HepG2 (cell line): ENCODE measurements around the gene ALKBH5. TPM values are rescaled to one million over a fixed set of nuclear protein-coding genes. Genes with fewer than 3 reads are reported as not detected.

Experiments
- ELF4 ChIP-seq: sonication (generic); formaldehyde crosslinking; IDR thresholded peaks from 2 replicates; pipeline ENCODE4 v1.5.0; 2020; ENCODE audit warnings: missing genetic modification reagents, mild to moderate bottlenecking, moderate library complexity, borderline replicate concordance
- FOXJ3 ChIP-seq: sonication (generic); formaldehyde crosslinking; IDR thresholded peaks from 2 replicates; pipeline ENCODE4 v1.4.0; 2020; ENCODE audit warnings: missing genetic modification reagents, mild to moderate bottlenecking, borderline replicate concordance
- HES4 ChIP-seq: sonication (generic); formaldehyde crosslinking; IDR thresholded peaks from 2 replicates; pipeline ENCODE4 v1.9.0; 2021; ENCODE audit warnings: mild to moderate bottlenecking, missing genetic modification reagents, borderline replicate concordance
- HNRNPUL1 ChIP-seq: fragments of 200-400 bp; formaldehyde crosslinking; IDR thresholded peaks from 2 replicates; pipeline ENCODE4 v1.6.1; 2017; ENCODE audit warnings: low read depth, mild to moderate bottlenecking, low read length, moderate library complexity
- KAT2B ChIP-seq: fragments of 150-350 bp; IDR thresholded peaks from 2 replicates; pipeline ENCODE4 v1.6.1; 2014; ENCODE audit warnings: low read depth, low read length, borderline replicate concordance
- RELA ChIP-seq: sonication (generic); formaldehyde crosslinking; IDR thresholded peaks from 2 replicates; pipeline ENCODE4 v1.4.0; 2020; ENCODE audit warnings: missing genetic modification reagents
- RNF2 ChIP-seq: fragments of 450-650 bp; conservative IDR thresholded peaks from 2 replicates; pipeline ENCODE4 v1.6.1; 2016; ENCODE audit warnings: low read depth
- RNF219 ChIP-seq: sonication (generic); formaldehyde crosslinking; IDR thresholded peaks from 2 replicates; pipeline ENCODE4 v1.5.0; 2020; ENCODE audit warnings: mild to moderate bottlenecking, missing genetic modification reagents
- SIX1 ChIP-seq: sonication (generic); formaldehyde crosslinking; IDR thresholded peaks from 2 replicates; pipeline ENCODE4 v1.4.0; 2020; ENCODE audit warnings: missing genetic modification reagents, borderline replicate concordance
- SOX6 ChIP-seq, 2 experiments: fragments of 450-650 bp in 1 of 2; sonication (generic) in 1 of 2; formaldehyde crosslinking in 1 of 2; IDR thresholded peaks; 2 replicates each; pipeline versions ENCODE4 v1.4.0 to v1.6.1; 2017 to 2020; ENCODE audit warnings: antibody characterized with exemption in 1 of 2, mild to moderate bottlenecking in 1 of 2, missing genetic modification reagents in 1 of 2
- ZNF121 ChIP-seq: sonication (generic); formaldehyde crosslinking; IDR thresholded peaks from 2 replicates; pipeline ENCODE4 v1.5.0; 2020; ENCODE audit warnings: mild to moderate bottlenecking, missing genetic modification reagents
- ZNF138 ChIP-seq: sonication (generic); formaldehyde crosslinking; IDR thresholded peaks from 2 replicates; pipeline ENCODE4 v1.5.0; 2020; ENCODE audit warnings: mild to moderate bottlenecking, low read depth, missing genetic modification reagents
- ZNF20 ChIP-seq: sonication (generic); formaldehyde crosslinking; IDR thresholded peaks from 2 replicates; pipeline ENCODE4 v1.4.0; 2020; ENCODE audit warnings: mild to moderate bottlenecking, moderate library complexity, missing genetic modification reagents
- ZNF281 ChIP-seq: sonication (generic); formaldehyde crosslinking; IDR thresholded peaks from 2 replicates; pipeline ENCODE4 v1.4.0; 2020; ENCODE audit warnings: missing genetic modification reagents, borderline replicate concordance
- ZNF33B ChIP-seq: sonication (generic); formaldehyde crosslinking; IDR thresholded peaks from 2 replicates; pipeline ENCODE4 v1.5.1; 2020; ENCODE audit warnings: mild to moderate bottlenecking, missing genetic modification reagents
- ZNF383 ChIP-seq: sonication (generic); formaldehyde crosslinking; IDR thresholded peaks from 2 replicates; pipeline ENCODE4 v1.4.0; 2020; ENCODE audit warnings: missing genetic modification reagents, mild to moderate bottlenecking, borderline replicate concordance
- ZNF609 ChIP-seq: sonication (generic); formaldehyde crosslinking; IDR thresholded peaks from 2 replicates; pipeline ENCODE4 v1.4.0; 2020; ENCODE audit warnings: mild to moderate bottlenecking, missing genetic modification reagents, borderline replicate concordance
- ZNF678 ChIP-seq: sonication (generic); formaldehyde crosslinking; IDR thresholded peaks from 2 replicates; pipeline ENCODE4 v1.4.0; 2020; ENCODE audit warnings: mild to moderate bottlenecking, missing genetic modification reagents
- ZNF724P ChIP-seq: sonication (generic); formaldehyde crosslinking; IDR thresholded peaks from 2 replicates; pipeline ENCODE4 v1.8.0; 2022; ENCODE audit warnings: missing genetic modification reagents, borderline replicate concordance
- ZNF773 ChIP-seq: sonication (generic); formaldehyde crosslinking; IDR thresholded peaks from 2 replicates; pipeline ENCODE4 v1.4.0; 2020; ENCODE audit warnings: missing genetic modification reagents, borderline replicate concordance
- polyA plus RNA-seq, 8 experiments: library from polyadenylated mRNA; depleted of rRNA in 3 of 8; stranded (reverse) in 7 of 8; unstranded in 1 of 8; fragments of >200 nt; fragmentation: Illumina TruSeq in 4 of 8; extraction: Trizol in 4 of 8; gene quantifications; 2 replicates each; pipeline versions ENCODE4 v1.2.1 to v1.2.3, GENCODE V29; 2011 to 2016; ENCODE audit warnings: low read depth in 4 of 8, missing spikeins in 1 of 8, mixed read lengths in 1 of 8; ENCODE audit not compliant: insufficient read depth in 1 of 8
- total RNA-seq, 5 experiments: library from RNA; depleted of rRNA; stranded (reverse); fragments of >200 nt; fragmentation: Illumina TruSeq; extraction: Trizol; gene quantifications; 2 replicates each; pipeline ENCODE4 v1.2.3, GENCODE V29; 2016; ENCODE audit warnings: low read depth in 1 of 5

Gene ALKBH5
- total and polyA plus RNA-seq, 2 of the 13 experiments (the other 11 are each of a cell fraction or from before 2014, with no cell fraction given), result 68.9 to 76.9 TPM

GRCh38 chr17:18182978-18183333 is 672 bp upstream of the ALKBH5 start (continued):
- TF ChIP-seq HNRNPUL1, result no peak
- no peak for TF ChIP-seq ZNF609 (CRISPR knock-in tag)
- no peak for TF ChIP-seq KAT2B
- no peak for TF ChIP-seq SOX6 (IDR thresholded peaks at IDR 0.05)
- TF ChIP-seq SOX6 (CRISPR knock-in tag; IDR thresholded peaks at IDR 0.05), result 0 out of 2 replicates have a peak, but pooled peaks have one; percentile 25
- TF ChIP-seq ZNF678 (CRISPR knock-in tag), result no peak
- no peak for TF ChIP-seq ZNF20
- TF ChIP-seq ZNF773 (CRISPR knock-in tag), result no peak
- no peak for TF ChIP-seq ELF4
- TF ChIP-seq ZNF33B (CRISPR knock-in tag), result no peak
- TF ChIP-seq ZNF138 (CRISPR knock-in tag), result no peak
- no peak for TF ChIP-seq SIX1 (CRISPR knock-in tag)
- TF ChIP-seq ZNF383 (CRISPR knock-in tag), result 0 out of 2 replicates have a peak, but pooled peaks have one; percentile 62
- TF ChIP-seq RELA (CRISPR knock-in tag), result no peak; the same call in 1 of the 2 replicates
- peak; percentile 21; the same call in 1 of the 2 replicates for TF ChIP-seq HES4 (CRISPR knock-in tag)
- no peak for TF ChIP-seq ZNF121
- no peak for TF ChIP-seq RNF219 (CRISPR knock-in tag)
- TF ChIP-seq ZNF281 (CRISPR knock-in tag), result no peak
- TF ChIP-seq RNF2, result no peak
- TF ChIP-seq FOXJ3, result 0 out of 2 replicates have a peak, but pooled peaks have one; percentile 48
- no peak for TF ChIP-seq ZNF724P
